ENCODE measurements around the gene PRRG4. TPM values are rescaled to one million over a fixed set of nuclear protein-coding genes. Genes with fewer than 3 reads are reported as not detected.

PRRG4 gene
- total and polyA plus RNA-seq, 2 of the 13 experiments (the other 11 are each of a cell fraction or from before 2014, with no cell fraction given): 0.24 to 0.95 TPM

DNA sequence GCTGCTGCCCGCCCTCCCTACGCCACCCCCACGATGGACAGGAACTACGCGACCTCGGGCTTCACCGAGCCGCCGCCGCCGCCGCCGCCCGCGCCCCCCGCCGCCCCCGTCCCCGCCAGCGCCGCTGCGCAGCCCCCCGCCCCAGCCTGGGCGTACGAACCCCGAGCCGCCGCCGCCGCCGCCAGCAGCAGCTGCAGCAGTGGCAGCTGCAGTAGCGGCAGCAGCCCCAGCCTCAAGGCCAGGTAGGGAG, 63.3 kb downstream of the PRRG4 start (continued):
- TF ChIP-seq, protein P1, sequence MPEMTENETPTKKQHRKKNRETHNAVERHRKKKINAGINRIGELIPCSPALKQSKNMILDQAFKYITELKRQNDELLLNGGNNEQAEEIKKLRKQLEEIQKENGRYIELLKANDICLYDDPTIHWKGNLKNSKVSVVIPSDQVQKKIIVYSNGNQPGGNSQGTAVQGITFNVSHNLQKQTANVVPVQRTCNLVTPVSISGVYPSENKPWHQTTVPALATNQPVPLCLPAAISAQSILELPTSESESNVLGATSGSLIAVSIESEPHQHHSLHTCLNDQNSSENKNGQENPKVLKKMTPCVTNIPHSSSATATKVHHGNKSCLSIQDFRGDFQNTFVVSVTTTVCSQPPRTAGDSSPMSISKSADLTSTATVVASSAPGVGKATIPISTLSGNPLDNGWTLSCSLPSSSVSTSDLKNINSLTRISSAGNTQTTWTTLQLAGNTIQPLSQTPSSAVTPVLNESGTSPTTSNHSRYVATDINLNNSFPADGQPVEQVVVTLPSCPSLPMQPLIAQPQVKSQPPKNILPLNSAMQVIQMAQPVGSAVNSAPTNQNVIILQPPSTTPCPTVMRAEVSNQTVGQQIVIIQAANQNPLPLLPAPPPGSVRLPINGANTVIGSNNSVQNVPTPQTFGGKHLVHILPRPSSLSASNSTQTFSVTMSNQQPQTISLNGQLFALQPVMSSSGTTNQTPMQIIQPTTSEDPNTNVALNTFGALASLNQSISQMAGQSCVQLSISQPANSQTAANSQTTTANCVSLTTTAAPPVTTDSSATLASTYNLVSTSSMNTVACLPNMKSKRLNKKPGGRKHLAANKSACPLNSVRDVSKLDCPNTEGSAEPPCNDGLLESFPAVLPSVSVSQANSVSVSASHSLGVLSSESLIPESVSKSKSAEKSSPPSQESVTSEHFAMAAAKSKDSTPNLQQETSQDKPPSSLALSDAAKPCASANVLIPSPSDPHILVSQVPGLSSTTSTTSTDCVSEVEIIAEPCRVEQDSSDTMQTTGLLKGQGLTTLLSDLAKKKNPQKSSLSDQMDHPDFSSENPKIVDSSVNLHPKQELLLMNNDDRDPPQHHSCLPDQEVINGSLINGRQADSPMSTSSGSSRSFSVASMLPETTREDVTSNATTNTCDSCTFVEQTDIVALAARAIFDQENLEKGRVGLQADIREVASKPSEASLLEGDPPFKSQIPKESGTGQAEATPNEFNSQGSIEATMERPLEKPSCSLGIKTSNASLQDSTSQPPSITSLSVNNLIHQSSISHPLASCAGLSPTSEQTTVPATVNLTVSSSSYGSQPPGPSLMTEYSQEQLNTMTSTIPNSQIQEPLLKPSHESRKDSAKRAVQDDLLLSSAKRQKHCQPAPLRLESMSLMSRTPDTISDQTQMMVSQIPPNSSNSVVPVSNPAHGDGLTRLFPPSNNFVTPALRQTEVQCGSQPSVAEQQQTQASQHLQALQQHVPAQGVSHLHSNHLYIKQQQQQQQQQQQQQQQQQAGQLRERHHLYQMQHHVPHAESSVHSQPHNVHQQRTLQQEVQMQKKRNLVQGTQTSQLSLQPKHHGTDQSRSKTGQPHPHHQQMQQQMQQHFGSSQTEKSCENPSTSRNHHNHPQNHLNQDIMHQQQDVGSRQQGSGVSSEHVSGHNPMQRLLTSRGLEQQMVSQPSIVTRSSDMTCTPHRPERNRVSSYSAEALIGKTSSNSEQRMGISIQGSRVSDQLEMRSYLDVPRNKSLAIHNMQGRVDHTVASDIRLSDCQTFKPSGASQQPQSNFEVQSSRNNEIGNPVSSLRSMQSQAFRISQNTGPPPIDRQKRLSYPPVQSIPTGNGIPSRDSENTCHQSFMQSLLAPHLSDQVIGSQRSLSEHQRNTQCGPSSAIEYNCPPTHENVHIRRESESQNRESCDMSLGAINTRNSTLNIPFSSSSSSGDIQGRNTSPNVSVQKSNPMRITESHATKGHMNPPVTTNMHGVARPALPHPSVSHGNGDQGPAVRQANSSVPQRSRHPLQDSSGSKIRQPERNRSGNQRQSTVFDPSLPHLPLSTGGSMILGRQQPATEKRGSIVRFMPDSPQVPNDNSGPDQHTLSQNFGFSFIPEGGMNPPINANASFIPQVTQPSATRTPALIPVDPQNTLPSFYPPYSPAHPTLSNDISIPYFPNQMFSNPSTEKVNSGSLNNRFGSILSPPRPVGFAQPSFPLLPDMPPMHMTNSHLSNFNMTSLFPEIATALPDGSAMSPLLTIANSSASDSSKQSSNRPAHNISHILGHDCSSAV (CRISPR knock-in tag; IDR thresholded peaks at IDR 0.05; ENCODE audit: borderline replicate concordance): no peak
- TF ChIP-seq PCBP1 (IDR thresholded peaks at IDR 0.05; ENCODE audit: borderline replicate concordance, low read depth, low read length): no peak

DNA sequence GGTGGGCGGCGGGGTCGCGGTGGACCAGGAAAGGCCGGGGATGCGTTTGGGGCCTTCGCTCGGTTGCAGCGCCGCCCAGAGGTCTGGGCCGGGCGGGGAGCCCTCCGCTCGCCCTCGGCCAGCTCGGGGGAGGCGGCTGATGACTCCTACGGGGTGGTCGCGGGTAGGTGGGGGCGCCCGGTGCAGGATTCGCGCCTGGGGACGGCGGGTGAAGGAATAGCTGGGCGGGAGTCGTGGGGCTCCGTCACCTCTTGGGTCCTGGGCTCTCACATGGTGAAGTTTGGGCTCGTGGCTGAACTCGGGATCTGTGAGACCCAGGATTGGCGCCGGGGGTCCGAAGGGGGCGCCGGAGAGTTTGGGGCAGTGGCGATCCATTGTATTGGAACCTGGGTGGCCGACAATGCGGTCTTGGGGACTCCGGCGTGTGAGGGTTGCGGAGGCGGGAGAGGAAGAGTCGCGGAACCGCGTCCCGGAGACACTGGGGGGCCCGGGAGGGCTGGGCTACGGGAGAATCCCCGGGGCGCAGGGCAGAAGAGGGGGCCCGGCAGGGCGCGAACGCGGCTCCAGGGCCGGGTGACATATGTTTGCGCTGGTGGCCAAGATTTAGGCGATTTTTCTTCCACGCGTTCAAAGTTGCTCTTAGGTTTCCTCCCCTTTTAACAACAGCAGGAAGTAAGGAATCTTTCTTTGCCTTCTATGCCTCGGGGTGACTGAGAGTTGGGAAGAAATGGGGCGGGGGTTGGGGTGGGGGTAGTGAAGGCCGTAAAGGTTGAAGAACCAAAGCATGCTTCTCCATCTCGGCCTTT, 63.8 kb downstream of the PRRG4 start:
- ChIA-PET POLR2A (interaction anchor here (1.4 kb wide), 1 partner anchor 8 kb away, joined by 3 read pairs; no protein-coding TSS in a partner anchor), CTCF (ENCODE audit: low intra/inter-chr PET ratio, low total read pairs) (no interaction called here)
- FAIRE-seq: no peak
- intact Hi-C loops (cut with micrococcal nuclease; ENCODE audit: unreplicated experiment): loop anchor here (1.0 to 5.0 kb wide), 2 partner anchors 122 to 269 kb away; partner anchors contain the start of genes CSTF3 and DEPDC7
- WGBS (ENCODE audit: low lambda C conversion rate): 2% methylated on average over 21 of the region's 66 CpGs
- Histone ChIP-seq H3K4me2 (ENCODE audit: low read depth, low read length) (peak overlapping the region; percentile 65), H3K9me3 (ENCODE audit: low read length) (no peaks in the 10 kb centered on the region), H3K9ac (ENCODE audit: insufficient read depth, low read depth, low read length) (peak overlapping the region; percentile 94), H3K27ac (ENCODE audit: extremely low read length, insufficient read depth, low read length) (peak overlapping the region; percentile 88), H3K36me3 (replicated peaks in 1 of 2; ENCODE audit: control insufficient read depth in 1 of 2, insufficient read depth in 2 of 2, low read length in 2 of 2) (no peaks in the 10 kb centered on the region; a peak in 3 of 5 replicates), H3K4me1 (ENCODE audit: insufficient read depth, low read length) (peaks cover 24% of the 10 kb centered on the region), H3K27me3 (ENCODE audit: control insufficient read depth in 1 of 2, insufficient read depth in 2 of 2, low read length in 2 of 2) (peaks cover 0 to 3% of the 10 kb centered on the region in 2 experiments; a peak in 1 of 5 replicates), H4K20me1 (ENCODE audit: insufficient read depth, low read length) (0 out of 2 replicates have a peak, but pooled peaks cover 4% of the 10 kb centered on the region), H2AFZ (ENCODE audit: low read length) (no peak overlapping the region), H3K79me2 (ENCODE audit: insufficient read depth, low read length) (peaks cover 51% of the 10 kb centered on the region), H3K4me3 (replicated peaks in 1 of 3; ENCODE audit: insufficient read depth in 1 of 3, low read depth in 2 of 3, low read length in 3 of 3) (peak overlapping the region; percentile 73 to 98 (median 93))
- DNase-seq (ENCODE audit: low spot score): peak; percentile 58
- in situ Hi-C loops (cut with HindIII; ENCODE audit: extremely low pct_ligation_motif_present, low pct_unique_long_range_greater_than_20kb): no loop called here
- ATAC-seq: peak; percentile 77
- TSS peak; percentile 47 for BruUV-seq (replicated peaks)
- TF ChIP-seq HIVEP1 (CRISPR knock-in tag; IDR thresholded peaks at IDR 0.05) (peak; percentile 43; the same call in 1 of the 2 replicates), ZNF839 (CRISPR knock-in tag; IDR thresholded peaks at IDR 0.05; ENCODE audit: borderline replicate concordance) (no peak), KDM2A (CRISPR knock-in tag; IDR thresholded peaks at IDR 0.05; ENCODE audit: borderline replicate concordance, low read depth) (peak; percentile 81), GLI4 (CRISPR knock-in tag; IDR thresholded peaks at IDR 0.05; ENCODE audit: borderline replicate concordance) (peak; percentile 44; the same call in 1 of the 2 replicates), HOXA3 (CRISPR knock-in tag; IDR thresholded peaks at IDR 0.05) (peak; percentile 41; the same call in 1 of the 2 replicates), ZNF501 (CRISPR knock-in tag; IDR thresholded peaks at IDR 0.05) (peak; percentile 20; the same call in 1 of the 2 replicates), ZFP36 (IDR thresholded peaks at IDR 0.05; ENCODE audit: borderline replicate concordance, low read depth, low read length, partially characterized antibody) (no peak)
- TF ChIP-seq, protein P2, sequence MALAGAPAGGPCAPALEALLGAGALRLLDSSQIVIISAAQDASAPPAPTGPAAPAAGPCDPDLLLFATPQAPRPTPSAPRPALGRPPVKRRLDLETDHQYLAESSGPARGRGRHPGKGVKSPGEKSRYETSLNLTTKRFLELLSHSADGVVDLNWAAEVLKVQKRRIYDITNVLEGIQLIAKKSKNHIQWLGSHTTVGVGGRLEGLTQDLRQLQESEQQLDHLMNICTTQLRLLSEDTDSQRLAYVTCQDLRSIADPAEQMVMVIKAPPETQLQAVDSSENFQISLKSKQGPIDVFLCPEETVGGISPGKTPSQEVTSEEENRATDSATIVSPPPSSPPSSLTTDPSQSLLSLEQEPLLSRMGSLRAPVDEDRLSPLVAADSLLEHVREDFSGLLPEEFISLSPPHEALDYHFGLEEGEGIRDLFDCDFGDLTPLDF (CRISPR knock-in tag; IDR thresholded peaks at IDR 0.05): peak; percentile 37; the same call in 1 of the 2 replicates
- TF ChIP-seq, protein P3, sequence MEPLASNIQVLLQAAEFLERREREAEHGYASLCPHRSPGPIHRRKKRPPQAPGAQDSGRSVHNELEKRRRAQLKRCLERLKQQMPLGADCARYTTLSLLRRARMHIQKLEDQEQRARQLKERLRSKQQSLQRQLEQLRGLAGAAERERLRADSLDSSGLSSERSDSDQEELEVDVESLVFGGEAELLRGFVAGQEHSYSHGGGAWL (CRISPR knock-in tag; IDR thresholded peaks at IDR 0.05): 0 out of 2 replicates have a peak, but pooled peaks have one; percentile 42
